KOPT-K1 (cell line): ENCODE data around the gene ZNF77.
A peak's percentile ranks its signal among the peaks of the same experiment; 100 is the strongest.
"Not testable (repeated sequence)": the region's sequence is repeated elsewhere in the genome, so short reads cannot be mapped to it uniquely, and the experiment has no call there.

Source experiments
- H3K27ac ChIP-seq: fragments of 200-600 bp; sonication (generic); 2 replicates; pipeline ENCODE4 v1.5.1; 2016; ENCODE audit warnings: antibody characterized with exemption, mild to moderate bottlenecking, low read depth, low read length; ENCODE audit not compliant: poor library complexity, severe bottlenecking
- H3K36me3 ChIP-seq: fragments of 200-600 bp; sonication (generic); 2 replicates; pipeline ENCODE4 v1.5.1; 2017; ENCODE audit warnings: antibody characterized with exemption, mild to moderate bottlenecking, low read length, moderate library complexity; ENCODE audit not compliant: insufficient read depth
- H3K9me3 ChIP-seq: fragments of 200-600 bp; sonication (generic); 2 replicates; pipeline ENCODE4 v1.5.1; 2017; ENCODE audit warnings: antibody characterized with exemption, low read length, mild to moderate bottlenecking; ENCODE audit not compliant: insufficient read depth, poor library complexity, severe bottlenecking

The ZNF77 gene

GRCh38 chr19:2944775-2945574 lies at the start of gene ZNF77:
TSS of gene ZNF77 (minus strand) at chr19:2944971. CDS start at chr19:2944840, 131 bp downstream.
- H3K9me3 ChIP-seq, result no peaks in the 10 kb centered on the region
- H3K36me3 ChIP-seq, result no peaks in the 10 kb centered on the region
- H3K27ac ChIP-seq, result peak within 1 kb of the TSS; percentile 64

GRCh38 chr19:2993579-2993978 lies 48.8 kb upstream of the ZNF77 start:
- no peak overlapping the region for H3K27ac ChIP-seq
- no peaks in the 10 kb centered on the region for H3K9me3 ChIP-seq
- H3K36me3 ChIP-seq, result no peaks in the 10 kb centered on the region

- Histone ChIP-seq H3K36me3 (no peaks in the 10 kb centered on the region), H3K27ac (no peak overlapping the region), H3K9me3 (no peaks in the 10 kb centered on the region)
Measured at GRCh38 chr19:2992958-2993357, 48.2 kb upstream of the ZNF77 start.

GRCh38 chr19:2992333-2992732 lies 47.6 kb upstream of the ZNF77 start:
- H3K9me3 ChIP-seq, H3K36me3 ChIP-seq, H3K27ac ChIP-seq: not testable (repeated sequence)

- Histone ChIP-seq H3K36me3 (no peaks in the 10 kb centered on the region), H3K9me3 (no peaks in the 10 kb centered on the region), H3K27ac (no peak overlapping the region)
Measured at GRCh38 chr19:2989236-2989946, 44.6 kb upstream of the ZNF77 start.

- Histone ChIP-seq H3K36me3 (no peaks in the 10 kb centered on the region), H3K27ac (no peak overlapping the region), H3K9me3 (no peaks in the 10 kb centered on the region)
Measured at GRCh38 chr19:2988568-2988967, 43.8 kb upstream of the ZNF77 start.

GRCh38 chr19:2987797-2988196 lies 43.0 kb upstream of the ZNF77 start:
- no peaks in the 10 kb centered on the region for H3K9me3 ChIP-seq
- H3K36me3 ChIP-seq, result no peaks in the 10 kb centered on the region
- H3K27ac ChIP-seq, result no peak overlapping the region

- no peaks in the 10 kb centered on the region for H3K9me3 ChIP-seq
- H3K36me3 ChIP-seq, result no peaks in the 10 kb centered on the region
- no peak overlapping the region for H3K27ac ChIP-seq
Measured at GRCh38 chr19:2986951-2987524, 42.3 kb upstream of the ZNF77 start.

GRCh38 chr19:2984215-2984528 lies 39.4 kb upstream of the ZNF77 start:
- Histone ChIP-seq H3K27ac (no peak overlapping the region), H3K9me3 (no peaks in the 10 kb centered on the region), H3K36me3 (no peaks in the 10 kb centered on the region)

GRCh38 chr19:2983351-2984214 lies 38.8 kb upstream of the ZNF77 start:
- Histone ChIP-seq H3K9me3 (no peaks in the 10 kb centered on the region), H3K36me3 (no peaks in the 10 kb centered on the region), H3K27ac (no peak overlapping the region)

- Histone ChIP-seq H3K9me3 (no peaks in the 10 kb centered on the region), H3K27ac (no peak overlapping the region), H3K36me3 (no peaks in the 10 kb centered on the region)
Measured at GRCh38 chr19:2982983-2983350, 38.2 kb upstream of the ZNF77 start.

GRCh38 chr19:2982561-2982960 lies 37.8 kb upstream of the ZNF77 start:
- H3K9me3 ChIP-seq, result no peaks in the 10 kb centered on the region
- H3K36me3 ChIP-seq, result no peaks in the 10 kb centered on the region
- no peak overlapping the region for H3K27ac ChIP-seq

- no peaks in the 10 kb centered on the region for H3K9me3 ChIP-seq
- H3K36me3 ChIP-seq, result no peaks in the 10 kb centered on the region
- H3K27ac ChIP-seq, result no peak overlapping the region
Measured at GRCh38 chr19:2981898-2982297, 37.1 kb upstream of the ZNF77 start.

- Histone ChIP-seq H3K27ac (no peak overlapping the region), H3K36me3 (no peaks in the 10 kb centered on the region)
Measured at GRCh38 chr19:2978772-2979171, 34.0 kb upstream of the ZNF77 start.

GRCh38 chr19:2978166-2978767 lies 33.5 kb upstream of the ZNF77 start:
- no peak overlapping the region for H3K27ac ChIP-seq

More at GRCh38 chr19:2978772-2979171, 34.0 kb upstream of the ZNF77 start:
- no peaks in the 10 kb centered on the region for H3K9me3 ChIP-seq

More at GRCh38 chr19:2978166-2978767, 33.5 kb upstream of the ZNF77 start:
- no peaks in the 10 kb centered on the region for H3K9me3 ChIP-seq
- H3K36me3 ChIP-seq, result no peaks in the 10 kb centered on the region
